Measurements from ENCODE around the gene ASMTL. TPM values are rescaled to one million over a fixed set of nuclear protein-coding genes. Genes with fewer than 3 reads are reported as not detected.
"Not testable (repeated sequence)": the region's sequence is repeated elsewhere in the genome, so short reads cannot be mapped to it uniquely, and the experiment has no call there.

Gene ASMTL
- total RNA-seq, 1 donor from 2014 or later, result 23.8 TPM

- no peak overlapping the region for H3K27ac ChIP-seq
- H3K4me1 ChIP-seq, result peaks cover 12% of the 10 kb centered on the region
- intact Hi-C loops (cut with DNase I), result no loop called here
- H3K36me3 ChIP-seq, result no peaks in the 10 kb centered on the region
- H3K9me3 ChIP-seq, result no peaks in the 10 kb centered on the region
- DNase-seq (peak; percentile 27), ATAC-seq (no peak)
- no peak for TF ChIP-seq CTCF (IDR thresholded peaks at IDR 0.05)
- H3K27me3 ChIP-seq, result no peaks in the 10 kb centered on the region
- H3K4me3 ChIP-seq, result no peak overlapping the region
Observed at GRCh38 chrX:1483843-1484637, 31.3 kb upstream of the ASMTL start.

- H3K4me1 ChIP-seq, result peaks cover 12% of the 10 kb centered on the region
- H3K4me3 ChIP-seq; H3K36me3 ChIP-seq; H3K27me3 ChIP-seq; DNase-seq; intact Hi-C loops (cut with DNase I); ATAC-seq; H3K9me3 ChIP-seq; H3K27ac ChIP-seq: not testable (repeated sequence)
Observed at GRCh38 chrX:1482530-1482928, 29.8 kb upstream of the ASMTL start.

GRCh38 chrX:1481636-1482529 is 29.2 kb upstream of the ASMTL start:
- Histone ChIP-seq H3K36me3 (no peaks in the 10 kb centered on the region), H3K9me3 (no peaks in the 10 kb centered on the region), H3K4me3 (peak overlapping the region; percentile 19), H3K4me1 (peaks cover 12% of the 10 kb centered on the region), H3K27ac (peak overlapping the region; percentile 77), H3K27me3 (no peaks in the 10 kb centered on the region)
- TF ChIP-seq CTCF (IDR thresholded peaks at IDR 0.05), result peak; percentile 8
- DNase-seq (peak; percentile 71), ATAC-seq (peak; percentile 92)
- intact Hi-C loops (cut with DNase I), result no loop called here

- Histone ChIP-seq H3K27me3 (no peaks in the 10 kb centered on the region), H3K27ac (no peak overlapping the region), H3K9me3 (no peaks in the 10 kb centered on the region), H3K4me1 (peaks cover 12% of the 10 kb centered on the region), H3K36me3 (no peaks in the 10 kb centered on the region), H3K4me3 (no peak overlapping the region)
- intact Hi-C loops (cut with DNase I), result no loop called here
- TF ChIP-seq CTCF (IDR thresholded peaks at IDR 0.05), result no peak
- peak; percentile 16 for DNase-seq
- ATAC-seq, result no peak
Observed at GRCh38 chrX:1480082-1480785, 27.5 kb upstream of the ASMTL start.

GRCh38 chrX:1477801-1478458 is 25.2 kb upstream of the ASMTL start:
- TF ChIP-seq CTCF (IDR thresholded peaks at IDR 0.05), result no peak
- intact Hi-C loops (cut with DNase I), result no loop called here
- DNase-seq (no peak), ATAC-seq (no peak)
- no peak overlapping the region for H3K27ac ChIP-seq
- no peaks in the 10 kb centered on the region for H3K36me3 ChIP-seq
- peaks cover 12% of the 10 kb centered on the region for H3K4me1 ChIP-seq
- no peaks in the 10 kb centered on the region for H3K9me3 ChIP-seq
- no peaks in the 10 kb centered on the region for H3K27me3 ChIP-seq
- no peak overlapping the region for H3K4me3 ChIP-seq

Data from upper lobe of right lung (tissue), 1 donor.